Measurements from ENCODE around the gene MRPL58. TPM values are rescaled to one million over a fixed set of nuclear protein-coding genes. Genes with fewer than 3 reads are reported as not detected.
A peak's percentile ranks its signal among the peaks of the same experiment; 100 is the strongest.

The MRPL58 gene
- total and polyA plus RNA-seq, 10 donors: 16.5 to 60.7 (median 31.7) TPM

- intact Hi-C loops (cut with DNase I; ENCODE audit: low total_unique reads): no loop called here
- DNase-seq: no peak
- peaks cover 0 to 18% (median 9%) of the 10 kb centered on the region in 6 donors for H3K4me1 ChIP-seq
- peak overlapping the region in 7 of 8 donors; percentile 9 to 62 (median 41) for H3K27ac ChIP-seq
- WGBS, 5 donors: 65 to 69% (median 68%) methylated on average over 25 of the region's 25 CpGs
- peaks cover 0 to 96% (median 64%) of the 10 kb centered on the region in 6 donors for H3K36me3 ChIP-seq
- TF ChIP-seq, protein P1, sequence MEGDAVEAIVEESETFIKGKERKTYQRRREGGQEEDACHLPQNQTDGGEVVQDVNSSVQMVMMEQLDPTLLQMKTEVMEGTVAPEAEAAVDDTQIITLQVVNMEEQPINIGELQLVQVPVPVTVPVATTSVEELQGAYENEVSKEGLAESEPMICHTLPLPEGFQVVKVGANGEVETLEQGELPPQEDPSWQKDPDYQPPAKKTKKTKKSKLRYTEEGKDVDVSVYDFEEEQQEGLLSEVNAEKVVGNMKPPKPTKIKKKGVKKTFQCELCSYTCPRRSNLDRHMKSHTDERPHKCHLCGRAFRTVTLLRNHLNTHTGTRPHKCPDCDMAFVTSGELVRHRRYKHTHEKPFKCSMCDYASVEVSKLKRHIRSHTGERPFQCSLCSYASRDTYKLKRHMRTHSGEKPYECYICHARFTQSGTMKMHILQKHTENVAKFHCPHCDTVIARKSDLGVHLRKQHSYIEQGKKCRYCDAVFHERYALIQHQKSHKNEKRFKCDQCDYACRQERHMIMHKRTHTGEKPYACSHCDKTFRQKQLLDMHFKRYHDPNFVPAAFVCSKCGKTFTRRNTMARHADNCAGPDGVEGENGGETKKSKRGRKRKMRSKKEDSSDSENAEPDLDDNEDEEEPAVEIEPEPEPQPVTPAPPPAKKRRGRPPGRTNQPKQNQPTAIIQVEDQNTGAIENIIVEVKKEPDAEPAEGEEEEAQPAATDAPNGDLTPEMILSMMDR (IDR thresholded peaks at IDR 0.05 in 8 of 11, conservative IDR thresholded peaks at IDR 0.05 in 3 of 11): peak in 9 of 11 experiments; percentile 14 to 61 (median 41)
- no peak for TF ChIP-seq POLR2AphosphoS5 (IDR thresholded peaks at IDR 0.05)
- no peaks in the 10 kb centered on the region for H3K27me3 ChIP-seq (replicated peaks in 1 of 7)
- no peak overlapping the region for H3K4me3 ChIP-seq
- no peaks in the 10 kb centered on the region for H3K9me3 ChIP-seq
Observed at GRCh38 chr17:75059369-75060345, 47.2 kb downstream of the MRPL58 start.

GRCh38 chr17:75060434-75061054, 48.1 kb downstream of the MRPL58 start:
- intact Hi-C loops (cut with DNase I; ENCODE audit: low total_unique reads): no loop called here
- Histone ChIP-seq H3K4me1 (peaks cover 0 to 20% (median 11%) of the 10 kb centered on the region in 6 donors), H3K27ac (peak overlapping the region in 7 of 8 donors; percentile 9 to 62 (median 32)), H3K9me3 (no peaks in the 10 kb centered on the region), H3K36me3 (peaks cover 0 to 96% (median 59%) of the 10 kb centered on the region in 6 donors), H3K4me3 (no peak overlapping the region), H3K27me3 (replicated peaks in 1 of 7) (no peaks in the 10 kb centered on the region)
- no peak for DNase-seq
- 91 to 98% (median 96%) methylated on average over 20 to 26 of the region's 26 CpGs for WGBS, 5 donors
- TF ChIP-seq POLR2AphosphoS5 (IDR thresholded peaks at IDR 0.05): peak in 1 of 3 donors; percentile 23
- TF ChIP-seq, protein P1 (IDR thresholded peaks at IDR 0.05 in 8 of 11, conservative IDR thresholded peaks at IDR 0.05 in 3 of 11): no peak
- TF ChIP-seq POLR2A (IDR thresholded peaks at IDR 0.05): no peak

DNA sequence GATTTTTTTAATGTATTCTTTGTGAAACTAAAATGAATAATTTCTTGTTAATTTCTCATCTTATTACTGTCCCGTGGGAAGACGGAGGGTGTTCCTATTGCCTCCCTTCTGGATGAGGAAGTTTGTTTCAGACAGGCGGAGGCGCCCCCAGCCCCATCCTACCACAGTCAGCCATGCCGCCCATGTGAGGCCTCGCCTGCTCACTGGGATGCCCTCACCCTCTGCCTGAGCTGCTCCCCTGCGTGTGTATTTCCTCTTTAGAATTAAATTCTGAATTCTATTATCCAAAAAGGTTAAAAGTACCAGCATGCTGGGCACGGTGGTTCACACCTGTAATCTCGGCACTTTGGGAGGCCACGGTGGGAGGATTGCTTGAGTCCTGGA, 48.6 kb downstream of the MRPL58 start:
- H3K27me3 ChIP-seq (replicated peaks in 1 of 7): no peaks in the 10 kb centered on the region
- no peak overlapping the region for H3K4me3 ChIP-seq
- peaks cover 0 to 93% (median 57%) of the 10 kb centered on the region in 6 donors for H3K36me3 ChIP-seq
- H3K4me1 ChIP-seq: peaks cover 0 to 25% (median 12%) of the 10 kb centered on the region in 6 donors
- H3K9me3 ChIP-seq: no peaks in the 10 kb centered on the region
- no peak overlapping the region for H3K27ac ChIP-seq
- intact Hi-C loops (cut with DNase I; ENCODE audit: low total_unique reads): no loop called here
- no peak for DNase-seq
- WGBS, 5 donors: 89 to 95% (median 93%) methylated on average over 10 of the region's 10 CpGs
- TF ChIP-seq POLR2A (IDR thresholded peaks at IDR 0.05) (no peak), POLR2AphosphoS5 (IDR thresholded peaks at IDR 0.05) (no peak)
- TF ChIP-seq, protein P1 (IDR thresholded peaks at IDR 0.05 in 8 of 11, conservative IDR thresholded peaks at IDR 0.05 in 3 of 11): no peak

- TF ChIP-seq POLR2AphosphoS5 (IDR thresholded peaks at IDR 0.05) (no peak), POLR2A (IDR thresholded peaks at IDR 0.05) (no peak)
- TF ChIP-seq, protein P1 (IDR thresholded peaks at IDR 0.05 in 8 of 11, conservative IDR thresholded peaks at IDR 0.05 in 3 of 11): no peak
- Histone ChIP-seq H3K36me3 (peaks cover 0 to 87% (median 54%) of the 10 kb centered on the region in 6 donors), H3K27ac (no peak overlapping the region), H3K9me3 (no peaks in the 10 kb centered on the region), H3K4me1 (peaks cover 0 to 29% (median 12%) of the 10 kb centered on the region in 6 donors), H3K27me3 (replicated peaks in 1 of 7) (no peaks in the 10 kb centered on the region), H3K4me3 (no peak overlapping the region)
- intact Hi-C loops (cut with DNase I; ENCODE audit: low total_unique reads): no loop called here
- WGBS, 5 donors: 90 to 97% (median 94%) methylated on average over 7 to 8 of the region's 8 CpGs
- DNase-seq: no peak
Observed at GRCh38 chr17:75061618-75062017, 49.1 kb downstream of the MRPL58 start.
